GM08714 (cell line): ENCODE data around the gene UCN.
A peak's percentile ranks its signal among the peaks of the same experiment; 100 is the strongest.
"Not testable (repeated sequence)": the region's sequence is repeated elsewhere in the genome, so short reads cannot be mapped to it uniquely, and the experiment has no call there.

Experiments
- H3K4me3 ChIP-seq: fragments of 200-500 bp; sonication (Bioruptor generic); 2 replicates; pipeline ENCODE4 v1.5.1; 2014; ENCODE audit warnings: mild to moderate bottlenecking, low read length, inconsistent platforms
- ZNF274 ChIP-seq: IDR thresholded peaks from 2 replicates; pipeline ENCODE4 v1.6.1; 2012; ENCODE audit warnings: mild to moderate bottlenecking, low read depth, low read length

The UCN gene

GRCh38 chr2:27308359-27308881, at the start of gene UCN:
Gene UCN, minus strand, starts transcription at chr2:27308445. Its CDS starts 550 bp downstream, at chr2:27307895.
- no peak for TF ChIP-seq ZNF274
- no peak within 1 kb of the TSS for H3K4me3 ChIP-seq

GRCh38 chr2:27356382-27357181, 48.3 kb upstream of the UCN start, which contains the start of gene GTF3C2:
Gene GTF3C2, minus strand, starts transcription at chr2:27356764. Its CDS starts 13,210 bp downstream, at chr2:27343554.
- peak within 1 kb of the TSS; percentile 91 for H3K4me3 ChIP-seq
- TF ChIP-seq ZNF274: no peak

- TF ChIP-seq ZNF274: no peak
- peak overlapping the region; percentile 91 for H3K4me3 ChIP-seq
These were observed 47.8 kb upstream of the UCN start for GRCh38 chr2:27356056-27356381.

GRCh38 chr2:27354597-27354927, 46.3 kb upstream of the UCN start:
- no peak for TF ChIP-seq ZNF274
- H3K4me3 ChIP-seq: no peak overlapping the region

GRCh38 chr2:27353762-27354596, 45.7 kb upstream of the UCN start:
- no peak overlapping the region for H3K4me3 ChIP-seq
- no peak for TF ChIP-seq ZNF274

GRCh38 chr2:27353386-27353761, 45.1 kb upstream of the UCN start:
- not testable (repeated sequence) for H3K4me3 ChIP-seq

GRCh38 chr2:27351802-27352598, 43.8 kb upstream of the UCN start:
- no peak for TF ChIP-seq ZNF274
- no peak overlapping the region for H3K4me3 ChIP-seq

GRCh38 chr2:27350106-27350693, 42.0 kb upstream of the UCN start:
- no peak overlapping the region for H3K4me3 ChIP-seq
- no peak for TF ChIP-seq ZNF274

- no peak overlapping the region for H3K4me3 ChIP-seq
- no peak for TF ChIP-seq ZNF274
These were observed 39.4 kb upstream of the UCN start for GRCh38 chr2:27347641-27348040.

GRCh38 chr2:27336173-27336572, 27.9 kb upstream of the UCN start:
- TF ChIP-seq ZNF274: no peak
- H3K4me3 ChIP-seq: no peak overlapping the region

- no peak for TF ChIP-seq ZNF274
- H3K4me3 ChIP-seq: no peak overlapping the region
These were observed 27.1 kb upstream of the UCN start for GRCh38 chr2:27335311-27335710.

GRCh38 chr2:27324720-27325119, 16.5 kb upstream of the UCN start:
- TF ChIP-seq ZNF274: no peak

GRCh38 chr2:27323596-27324285, 15.5 kb upstream of the UCN start:
- peak overlapping the region; percentile 81 for H3K4me3 ChIP-seq
- TF ChIP-seq ZNF274: no peak

More at GRCh38 chr2:27324720-27325119, 16.5 kb upstream of the UCN start:
- no peak overlapping the region for H3K4me3 ChIP-seq
